Lower leg skin (tissue), 4 donors: ENCODE data around the gene E2F2. TPM values are rescaled to one million over a fixed set of nuclear protein-coding genes. Genes with fewer than 3 reads are reported as not detected.

ENCODE experiments used
- DNase-seq, 2 donors: peaks; one replicate each; pipeline ENCODE4 v3.0.0-alpha.2; 2019; ENCODE audit warnings: low spot score in 2 of 2
- H3K4me3 ChIP-seq: fragments of 200-600 bp; sonication (generic); 2 replicates; pipeline ENCODE4 v1.5.1; 2017; ENCODE audit warnings: mild to moderate bottlenecking, low read depth; ENCODE audit not compliant: poor library complexity, severe bottlenecking
- CTCF ChIP-seq, 3 donors: fragments of 450-650 bp; IDR thresholded peaks; one replicate each; pipeline ENCODE4 v1.5.1; 2016; ENCODE audit warnings: antibody characterized with exemption in 3 of 3, mild to moderate bottlenecking in 3 of 3, moderate library complexity in 2 of 3
- POLR2A ChIP-seq, 2 donors: fragments of 450-650 bp; IDR thresholded peaks; one replicate each; pipeline ENCODE4 v1.6.1; 2016 to 2017; ENCODE audit warnings: antibody characterized with exemption in 2 of 2, mild to moderate bottlenecking in 1 of 2, moderate library complexity in 1 of 2
- WGBS, 2 donors: methylation state at CpG; one replicate each; pipeline ENCODE4 v1.1.5; 2018; 5-methylcytosine and 5-hydroxymethylcytosine counted together
- intact Hi-C: fragments of 100-400 bp; cut with DNase I; formaldehyde crosslinking; loops from one replicate; pipeline ENCODE4 v1.15.0; 2023; ENCODE audit warnings: low total_unique reads
- total RNA-seq, 4 donors: library from RNA; depleted of rRNA; stranded (reverse); fragments of >200 nt; gene quantifications; one replicate each; pipeline ENCODE4 v1.1.0, GENCODE V29; 2016

E2F2 gene
- total RNA-seq, 4 donors from 2014 or later = 6.0 to 12.1 (median 9.0) TPM

- intact Hi-C loops = no loop called here
- no peak overlapping the region for H3K4me3 ChIP-seq
- WGBS, 2 donors = 28 to 46% methylated on average over 9 to 10 of the region's 10 CpGs
- TF ChIP-seq CTCF (IDR thresholded peaks at IDR 0.05) (no peak), POLR2A (IDR thresholded peaks at IDR 0.05) (no peak)
- DNase-seq = no peak
These were observed 33.6 kb upstream of the E2F2 start for GRCh38 chr1:23564529-23565122.

GRCh38 chr1:23563755-23564374 lies 32.8 kb upstream of the E2F2 start:
- 90 to 97% methylated on average over 3 of the region's 3 CpGs for WGBS, 2 donors
- no peak overlapping the region for H3K4me3 ChIP-seq
- TF ChIP-seq CTCF (IDR thresholded peaks at IDR 0.05) (no peak), POLR2A (IDR thresholded peaks at IDR 0.05) (no peak)
- no peak for DNase-seq
- intact Hi-C loops = no loop called here

DNA sequence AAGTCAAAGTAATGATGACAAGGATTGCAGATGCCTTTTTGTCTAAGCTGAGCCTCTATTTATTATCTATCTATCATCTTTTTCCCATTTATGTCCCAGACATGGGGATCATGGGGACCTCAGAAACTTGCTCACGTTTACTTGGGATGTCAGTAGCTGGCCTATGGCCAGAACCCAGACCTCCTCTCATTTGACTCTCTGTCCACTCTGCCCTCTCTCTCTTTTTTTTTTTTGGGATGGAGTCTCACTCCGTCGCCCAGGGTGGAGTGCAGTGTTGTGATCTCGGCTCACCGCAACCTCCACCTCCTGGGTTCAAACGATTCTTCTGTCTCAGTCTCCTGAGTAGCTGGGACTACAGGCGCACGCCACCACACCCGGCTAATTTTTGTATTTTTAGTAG lies 32.0 kb upstream of the E2F2 start:
- intact Hi-C loops = no loop called here
- TF ChIP-seq CTCF (IDR thresholded peaks at IDR 0.05) (no peak), POLR2A (IDR thresholded peaks at IDR 0.05) (no peak)
- WGBS, 2 donors = 66 to 69% methylated on average over 9 of the region's 9 CpGs
- DNase-seq = no peak
- no peak overlapping the region for H3K4me3 ChIP-seq

- DNase-seq = peak; percentile 91 to 98
- no peak overlapping the region for H3K4me3 ChIP-seq
- intact Hi-C loops = no loop called here
- TF ChIP-seq POLR2A (IDR thresholded peaks at IDR 0.05) (no peak), CTCF (IDR thresholded peaks at IDR 0.05) (no peak)
- 1 to 4% methylated on average over 19 of the region's 19 CpGs for WGBS, 2 donors
These were observed 31.3 kb upstream of the E2F2 start for GRCh38 chr1:23562137-23562876.

- WGBS, 2 donors = 10 to 22% methylated on average over 2 of the region's 2 CpGs
- no peak for DNase-seq
- TF ChIP-seq CTCF (IDR thresholded peaks at IDR 0.05) (no peak), POLR2A (IDR thresholded peaks at IDR 0.05) (no peak)
- H3K4me3 ChIP-seq = no peak overlapping the region
- intact Hi-C loops = no loop called here
These were observed 30.7 kb upstream of the E2F2 start for GRCh38 chr1:23561813-23562100.
